ENCODE data around the gene ADCY2.

DNA sequence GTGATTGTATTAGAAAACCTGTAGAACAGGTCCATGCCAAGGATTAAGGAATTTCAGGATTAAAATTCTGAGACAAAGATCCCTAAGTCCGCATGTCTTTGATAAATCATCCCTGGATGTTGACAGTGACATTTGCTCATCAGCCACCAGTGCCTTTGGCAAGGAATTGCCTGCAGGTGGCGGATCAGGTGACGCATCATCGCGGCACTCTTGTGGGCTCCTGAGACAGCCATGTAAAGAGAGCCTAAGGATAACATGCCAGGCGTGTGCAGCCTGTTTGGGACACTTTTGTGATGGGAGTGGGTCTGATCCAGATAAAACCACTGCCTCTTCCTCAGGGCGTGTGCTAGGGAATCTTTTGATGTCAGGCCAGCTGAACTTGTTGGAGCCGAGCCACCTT, 40.6 kb downstream of the ADCY2 start:
- TF ChIP-seq CTCF (IDR thresholded peaks at IDR 0.05) (no peak), EP300 (IDR thresholded peaks at IDR 0.05; ENCODE audit: borderline replicate concordance in 1 of 2, low read depth in 1 of 2, low read length in 1 of 2) (no peak), REST (IDR thresholded peaks at IDR 0.05; ENCODE audit: low read depth, low read length) (no peak), RXRA (IDR thresholded peaks at IDR 0.05; ENCODE audit: borderline replicate concordance, low read depth) (no peak)
- TF ChIP-seq, protein P1, sequence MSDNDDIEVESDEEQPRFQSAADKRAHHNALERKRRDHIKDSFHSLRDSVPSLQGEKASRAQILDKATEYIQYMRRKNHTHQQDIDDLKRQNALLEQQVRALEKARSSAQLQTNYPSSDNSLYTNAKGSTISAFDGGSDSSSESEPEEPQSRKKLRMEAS (IDR thresholded peaks at IDR 0.05; ENCODE audit: low read depth): no peak

Data from SK-N-SH (cell line).